GM19238 (cell line): ENCODE results near the gene ZNF664.

ENCODE experiments used
- DNase-seq: peaks from one replicate; pipeline ENCODE4 v3.0.0; 2011; ENCODE audit warnings: low spot score; ENCODE audit not compliant: insufficient read length

Gene ZNF664

DNA sequence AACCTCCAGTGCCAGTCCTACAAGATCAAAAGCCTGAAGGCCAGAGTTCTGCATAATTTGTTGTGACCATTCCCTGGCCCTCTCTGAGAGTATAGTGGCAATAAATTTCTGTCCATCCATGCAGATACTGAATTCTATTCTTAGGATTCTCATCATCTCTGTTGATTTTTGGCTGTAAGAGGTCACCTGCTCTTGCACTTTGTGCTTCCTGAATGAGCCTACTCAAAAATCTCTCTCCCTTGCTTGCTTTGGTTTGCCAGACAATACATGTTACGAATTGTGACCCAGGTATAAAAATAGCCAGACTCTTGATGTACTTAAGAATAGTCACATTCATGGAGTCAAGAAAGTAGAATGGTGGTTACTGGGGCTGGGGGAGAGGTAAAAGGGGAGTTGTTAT is 16.7 kb downstream of the ZNF664 start:
- DNase-seq, result no peak

GRCh38 chr12:123990511-123990910 is 17.5 kb downstream of the ZNF664 start:
- DNase-seq, result no peak

DNA sequence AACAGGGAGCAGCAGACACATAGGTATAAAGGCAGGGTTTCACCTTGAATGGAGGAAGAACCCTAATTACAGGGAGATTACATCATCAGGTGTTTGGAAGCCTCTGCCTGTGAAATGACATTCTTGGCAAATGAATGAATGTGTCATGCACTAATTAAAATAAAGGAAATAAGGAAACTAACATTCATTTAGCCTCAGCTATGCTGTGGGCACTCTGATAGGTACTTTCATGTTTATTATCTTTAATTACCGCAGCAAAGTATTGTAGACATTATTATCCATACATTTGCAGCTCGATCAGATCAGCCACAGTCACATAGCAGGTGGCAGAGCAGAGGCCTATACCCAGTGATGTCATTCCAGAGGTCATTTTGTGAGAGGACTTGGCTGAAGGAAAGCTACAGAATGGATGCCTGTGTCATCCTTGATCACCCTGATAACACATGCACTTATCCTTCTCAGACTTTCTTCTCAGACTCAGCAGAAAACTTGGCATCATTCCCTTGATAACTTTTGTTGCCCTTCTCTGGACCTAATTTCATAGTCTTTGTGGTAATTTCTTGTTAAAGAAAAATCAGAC is 18.4 kb downstream of the ZNF664 start:
- no peak for DNase-seq

DNA sequence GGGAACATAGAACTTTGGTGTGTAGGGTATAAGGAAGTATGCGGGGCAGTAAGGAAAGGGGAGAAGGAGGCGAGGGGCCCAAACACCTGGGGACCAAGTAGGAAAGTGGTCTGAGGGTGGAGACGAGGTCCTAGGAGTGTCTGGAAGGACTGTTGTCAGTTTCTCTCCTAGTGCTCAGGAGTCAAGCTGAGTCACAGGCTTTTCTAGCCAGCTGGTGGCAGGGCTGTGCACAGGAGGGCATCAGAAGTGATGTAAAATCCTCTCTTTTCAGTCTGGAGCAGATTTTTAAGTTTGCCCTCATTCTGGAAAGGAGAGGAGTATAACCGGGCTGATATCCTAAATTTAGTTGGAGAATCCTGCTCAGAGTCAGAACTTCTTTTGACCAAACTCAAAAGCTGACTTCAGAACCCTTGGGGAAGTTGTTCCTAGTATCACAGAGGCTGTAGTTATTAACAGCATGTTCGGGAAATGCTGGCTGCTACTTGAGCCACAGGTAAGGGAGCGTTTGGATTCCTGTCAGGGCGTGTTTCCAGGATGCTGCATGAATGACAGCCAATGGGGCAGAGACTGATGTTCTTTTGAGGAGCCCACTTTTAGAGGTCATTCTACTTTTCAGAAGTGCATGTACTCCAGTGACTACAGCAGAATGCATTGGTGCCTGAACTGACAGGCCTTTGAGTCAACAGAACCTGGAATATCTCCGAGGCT is 19.3 kb downstream of the ZNF664 start:
- DNase-seq, result no peak

DNA sequence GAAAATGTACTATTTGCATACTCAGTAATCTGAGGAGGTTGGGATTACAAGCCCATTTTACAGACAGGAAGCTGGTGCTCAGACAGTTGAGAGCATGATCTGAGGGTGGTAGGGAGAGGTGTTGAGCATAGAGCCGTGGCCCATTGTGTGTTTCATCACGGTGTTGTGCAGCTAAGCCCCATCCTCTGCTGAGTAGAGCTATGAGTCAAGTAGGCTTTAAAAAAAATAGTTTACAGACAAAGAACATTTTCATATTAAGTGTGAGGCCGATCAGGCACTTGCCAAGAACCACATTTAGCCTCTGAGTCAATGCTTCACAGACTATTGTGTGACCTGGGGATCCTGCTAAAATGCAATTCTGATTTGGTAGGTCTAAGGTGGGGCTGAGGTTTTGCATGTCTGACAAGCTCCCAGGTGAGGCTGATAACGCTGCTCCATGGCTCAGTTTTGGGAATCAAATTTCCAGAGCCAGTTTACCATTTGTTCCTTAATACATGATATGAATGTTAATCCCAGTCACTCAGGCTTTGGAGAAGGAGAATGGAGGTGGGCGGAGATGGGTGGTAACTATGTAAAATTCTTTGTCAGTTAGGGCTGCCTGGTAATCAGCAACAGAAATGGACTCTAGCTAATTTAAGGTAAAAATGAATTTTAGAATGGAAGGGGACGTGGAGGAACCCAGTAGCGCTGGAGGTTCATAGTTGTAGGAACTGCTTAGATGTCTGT is 22.2 kb downstream of the ZNF664 start:
- DNase-seq, result no peak

GRCh38 chr12:123996581-123996980 is 23.6 kb downstream of the ZNF664 start:
- DNase-seq, result no peak

GRCh38 chr12:123997033-123997822 is 24.2 kb downstream of the ZNF664 start:
- no peak for DNase-seq

DNA sequence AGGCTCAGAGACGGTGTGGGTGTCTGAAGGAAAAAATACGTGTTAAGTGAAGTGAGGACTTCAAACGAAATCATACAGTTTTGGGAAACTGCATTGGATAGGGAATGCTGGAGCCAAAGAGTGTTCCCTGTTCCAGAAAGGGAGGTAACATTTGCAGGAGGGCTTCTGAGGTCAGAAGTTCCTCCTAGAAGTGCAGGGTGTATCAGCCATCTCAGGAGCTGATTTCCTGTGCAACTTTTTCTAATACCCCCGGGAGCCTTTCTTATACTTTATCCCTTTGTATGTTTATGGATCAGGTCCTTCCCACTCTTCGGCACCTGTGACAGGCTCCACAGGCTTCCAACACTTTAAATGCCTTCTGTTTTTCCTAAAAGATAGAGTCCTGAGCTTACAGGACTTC is 24.9 kb downstream of the ZNF664 start:
- DNase-seq, result no peak

DNA sequence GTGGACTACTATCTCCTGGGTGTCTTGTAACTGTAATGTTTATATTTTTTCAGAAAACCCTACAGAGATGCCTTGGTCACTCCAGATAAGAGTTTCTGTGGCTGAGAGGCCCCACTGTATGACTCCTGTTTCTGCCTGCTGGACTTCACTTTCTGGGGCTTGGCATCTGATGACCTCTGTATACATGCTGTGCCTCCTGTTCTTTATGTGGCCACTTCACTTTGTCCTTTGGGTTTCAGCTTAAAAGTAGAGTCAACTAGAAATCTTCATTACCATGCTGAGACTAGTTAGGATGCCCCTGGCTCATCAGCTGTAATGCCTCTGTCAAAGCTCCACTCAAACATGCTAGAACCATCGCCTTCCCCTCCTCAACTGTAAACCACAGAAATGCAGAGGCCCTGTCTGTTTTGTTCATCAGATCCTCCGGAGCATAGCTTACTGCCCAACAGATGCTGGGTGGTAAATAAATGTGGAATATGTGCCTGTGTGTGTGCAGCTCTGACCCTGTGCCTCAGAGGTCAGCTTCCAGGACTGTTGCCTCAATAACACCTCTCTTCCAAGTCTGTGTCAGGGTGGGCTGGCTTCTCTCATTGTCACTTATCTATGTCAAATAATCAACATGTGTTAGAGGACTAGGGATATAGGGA is 25.5 kb downstream of the ZNF664 start:
- DNase-seq, result no peak

DNA sequence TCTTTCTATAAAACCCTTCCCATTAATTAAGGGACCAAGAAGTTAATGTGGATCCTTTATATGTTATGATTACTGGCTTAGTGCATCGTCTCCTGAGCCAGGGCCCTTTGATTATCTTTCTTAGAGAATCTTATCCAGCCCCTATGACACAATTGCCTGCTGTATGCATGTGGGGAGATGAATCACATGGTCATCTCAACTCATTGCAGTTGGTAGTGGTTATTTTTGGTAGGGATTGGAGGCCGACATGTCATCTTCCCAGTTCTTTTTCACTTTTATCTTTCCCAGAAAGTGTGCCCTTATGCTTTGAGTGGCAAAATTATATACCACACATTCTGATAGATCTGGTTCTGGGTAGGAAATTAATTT is 26.0 kb downstream of the ZNF664 start:
- DNase-seq, result no peak

- no peak for DNase-seq
Measured at GRCh38 chr12:124000111-124000510, 27.1 kb downstream of the ZNF664 start.

DNA sequence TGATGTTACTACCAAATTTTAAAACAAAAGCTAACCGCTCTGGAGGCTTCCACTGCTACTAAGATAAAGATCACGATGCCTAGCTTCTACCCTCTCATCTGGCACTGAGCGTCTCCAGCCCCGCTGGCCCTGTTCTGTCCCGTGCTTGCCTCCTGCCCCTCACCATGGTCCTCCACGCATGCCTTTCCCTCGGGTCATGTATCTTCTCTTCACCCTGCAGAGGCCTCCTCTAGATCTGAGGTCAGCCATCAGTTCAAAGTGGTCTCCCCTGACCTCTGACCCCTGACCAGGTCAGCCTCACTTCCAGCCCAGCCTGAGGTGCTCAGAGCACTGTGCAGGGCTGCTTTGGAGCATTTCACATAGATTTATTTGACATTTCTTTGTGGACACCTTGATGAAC is 28.3 kb downstream of the ZNF664 start:
- no peak for DNase-seq

DNA sequence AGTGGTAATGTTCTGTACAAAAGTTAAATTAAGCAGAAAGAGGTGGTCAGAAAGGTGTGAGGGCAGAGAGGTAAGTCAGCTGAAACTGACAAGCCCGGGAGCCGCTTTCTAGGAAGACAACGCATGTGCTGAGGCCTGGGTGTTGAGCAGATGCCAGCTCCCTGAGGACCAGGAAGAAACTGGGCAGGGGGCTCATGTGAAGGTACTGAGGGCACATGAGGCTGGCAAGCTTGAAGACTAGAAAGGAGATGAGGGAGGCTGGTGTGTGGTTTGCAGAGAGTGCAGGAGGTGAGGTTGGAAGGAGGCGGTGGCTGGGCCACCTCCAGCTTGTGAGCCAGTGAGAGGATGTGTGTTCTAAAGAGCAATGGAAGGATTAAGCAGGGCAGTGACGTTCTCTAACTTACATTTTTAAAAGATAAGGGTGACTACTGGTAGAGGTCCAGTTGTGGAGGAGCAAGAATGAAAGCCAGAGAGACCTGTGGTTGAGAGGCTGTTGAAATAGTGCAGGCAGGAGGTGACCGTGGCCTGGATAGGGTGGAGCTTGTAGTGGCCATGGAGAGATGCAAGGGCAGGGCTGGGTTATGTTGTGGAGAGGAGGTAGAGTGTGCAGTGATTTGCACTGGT is 29.1 kb downstream of the ZNF664 start:
- DNase-seq, result no peak

GRCh38 chr12:124002654-124003053 is 29.6 kb downstream of the ZNF664 start:
- no peak for DNase-seq

DNA sequence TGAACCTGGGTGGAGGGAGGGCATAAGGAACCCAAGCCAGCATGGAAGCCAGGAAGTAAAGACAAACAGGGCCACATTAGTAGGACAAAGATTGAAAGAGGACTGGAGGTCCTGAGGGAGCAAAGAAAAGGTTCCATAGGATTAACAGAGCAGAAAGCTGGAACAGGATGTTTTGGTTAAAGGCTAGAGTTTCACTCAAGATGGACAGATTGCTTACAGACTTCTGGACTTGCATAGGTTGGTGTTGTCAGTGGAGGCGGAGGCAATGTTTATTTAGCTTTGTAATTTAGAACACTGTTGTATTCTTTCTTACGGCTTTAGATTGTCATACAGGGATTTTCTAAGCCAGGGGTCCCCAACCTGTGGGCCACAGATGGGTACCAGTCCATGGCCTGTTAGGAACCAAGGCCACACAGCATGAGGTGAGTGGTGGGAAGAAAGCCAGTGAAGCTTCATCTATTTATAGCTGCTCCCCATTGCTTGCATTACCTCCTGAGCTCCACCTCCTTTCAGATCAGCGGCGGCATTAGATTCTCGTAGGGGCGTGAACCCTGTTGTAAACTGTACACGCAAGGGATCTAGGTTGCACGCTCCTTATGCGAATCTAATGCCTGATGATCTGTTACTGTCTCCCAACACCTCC is 31.3 kb downstream of the ZNF664 start:
- no peak for DNase-seq

- peak; percentile 31 for DNase-seq
Measured at GRCh38 chr12:124006085-124006845, 33.2 kb downstream of the ZNF664 start.

DNA sequence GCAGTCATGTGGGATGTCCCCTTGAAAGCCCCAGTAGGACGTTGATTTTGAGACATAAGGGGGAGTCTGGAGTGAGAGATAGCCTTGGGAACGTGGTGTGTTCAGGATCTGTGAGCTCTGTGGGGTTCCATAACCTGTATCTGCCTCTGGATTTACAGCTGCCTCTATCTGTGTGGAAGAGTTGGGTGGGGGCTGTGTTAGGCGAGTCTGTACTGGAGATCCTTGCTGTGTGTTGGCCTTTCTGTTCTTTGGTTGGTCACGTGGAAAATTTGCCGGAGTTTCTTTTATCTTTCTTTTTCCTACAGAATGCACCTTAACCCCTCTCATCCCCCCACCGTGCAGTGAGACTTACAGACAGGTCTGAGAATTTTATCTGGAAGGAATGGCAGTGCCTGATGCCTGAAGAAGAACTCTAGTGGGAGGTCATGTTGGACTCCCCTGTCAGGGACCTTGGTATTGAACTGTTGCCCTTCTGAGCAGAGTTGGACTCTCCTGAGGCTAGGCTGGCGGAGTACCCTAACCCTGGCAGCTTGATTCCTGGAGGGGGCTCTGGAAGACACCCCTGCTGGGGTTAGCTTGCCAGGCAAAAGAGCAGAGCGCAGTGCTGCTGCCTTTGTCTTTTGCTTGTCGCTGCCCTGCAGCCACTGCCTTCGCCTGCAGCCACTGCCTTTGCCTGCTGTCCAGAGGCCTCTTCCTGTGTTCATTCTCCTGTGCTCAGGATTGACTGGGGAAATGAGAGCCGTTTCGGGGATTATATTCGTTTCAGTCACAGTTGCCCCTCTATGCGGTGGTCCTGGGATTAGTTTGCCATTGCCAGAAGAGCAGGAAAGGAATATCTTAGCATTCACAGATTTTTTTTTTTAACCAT is 34.1 kb downstream of the ZNF664 start:
- no peak for DNase-seq

- DNase-seq, result no peak
Measured at GRCh38 chr12:124007826-124008570, 35.0 kb downstream of the ZNF664 start.
